Measurements from ENCODE around the gene PAM. TPM values are rescaled to one million over a fixed set of nuclear protein-coding genes. Genes with fewer than 3 reads are reported as not detected.
A peak's percentile ranks its signal among the peaks of the same experiment; 100 is the strongest.

The PAM gene
- total RNA-seq, 1 experiment from 2014 or later: 257 TPM

DNA sequence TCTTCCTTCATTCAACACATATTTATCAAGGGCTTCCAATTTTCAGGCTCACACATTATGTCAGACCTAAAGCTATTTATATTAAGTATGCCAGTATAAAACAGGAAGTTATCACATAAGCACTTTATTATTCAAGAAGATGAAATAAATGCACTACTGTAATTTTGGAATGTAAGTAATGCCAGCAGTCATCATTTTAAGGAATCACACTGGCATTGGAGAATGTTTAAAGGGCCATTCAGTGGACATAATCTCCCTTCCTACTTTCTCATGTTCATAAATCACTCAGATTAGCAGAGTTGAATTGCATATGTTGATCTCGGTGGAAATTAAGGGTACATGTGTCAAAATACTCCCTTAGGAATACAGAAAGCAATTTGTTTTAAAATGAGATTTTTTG is 200.4 kb downstream of the PAM start:
- no peaks in the 10 kb centered on the region for H3K9me3 ChIP-seq (ENCODE audit: control insufficient read depth in 1 of 2, insufficient read depth in 1 of 2, low read depth in 1 of 2, low read length in 2 of 2)
- H3K36me3 ChIP-seq (ENCODE audit: control insufficient read depth in 1 of 2, insufficient read depth in 2 of 2, low read length in 2 of 2): peaks cover 7 to 16% of the 10 kb centered on the region in 2 experiments; a peak in 2 of 4 replicates
- peak overlapping the region; percentile 94; the same call in 1 of the 2 replicates for H3K27ac ChIP-seq (ENCODE audit: low read depth, low read length)
- ChIA-PET RAD21 (ENCODE audit: low non-redundant PET in 1 of 2, low total read pairs in 2 of 2, uncharacterized antibody in 2 of 2, unreplicated experiment in 2 of 2) (no interaction called here), POLR2A (no interaction called here), CTCF (no interaction called here)
- no peak overlapping the region for H3K4me3 ChIP-seq (replicated peaks in 1 of 2; ENCODE audit: low read depth in 1 of 2, low read length in 2 of 2)
- H3K4me2 ChIP-seq (ENCODE audit: low read length): peak overlapping the region; percentile 2; the same call in 1 of the 2 replicates
- DNase-seq (ENCODE audit: low read depth, low spot score) (no peak), ATAC-seq (no peak)
- no peaks in the 10 kb centered on the region for H3K27me3 ChIP-seq (ENCODE audit: insufficient read depth, low read length)
- no peaks in the 10 kb centered on the region for H3K9me2 ChIP-seq (ENCODE audit: insufficient read depth)
- TF ChIP-seq, protein P1, sequence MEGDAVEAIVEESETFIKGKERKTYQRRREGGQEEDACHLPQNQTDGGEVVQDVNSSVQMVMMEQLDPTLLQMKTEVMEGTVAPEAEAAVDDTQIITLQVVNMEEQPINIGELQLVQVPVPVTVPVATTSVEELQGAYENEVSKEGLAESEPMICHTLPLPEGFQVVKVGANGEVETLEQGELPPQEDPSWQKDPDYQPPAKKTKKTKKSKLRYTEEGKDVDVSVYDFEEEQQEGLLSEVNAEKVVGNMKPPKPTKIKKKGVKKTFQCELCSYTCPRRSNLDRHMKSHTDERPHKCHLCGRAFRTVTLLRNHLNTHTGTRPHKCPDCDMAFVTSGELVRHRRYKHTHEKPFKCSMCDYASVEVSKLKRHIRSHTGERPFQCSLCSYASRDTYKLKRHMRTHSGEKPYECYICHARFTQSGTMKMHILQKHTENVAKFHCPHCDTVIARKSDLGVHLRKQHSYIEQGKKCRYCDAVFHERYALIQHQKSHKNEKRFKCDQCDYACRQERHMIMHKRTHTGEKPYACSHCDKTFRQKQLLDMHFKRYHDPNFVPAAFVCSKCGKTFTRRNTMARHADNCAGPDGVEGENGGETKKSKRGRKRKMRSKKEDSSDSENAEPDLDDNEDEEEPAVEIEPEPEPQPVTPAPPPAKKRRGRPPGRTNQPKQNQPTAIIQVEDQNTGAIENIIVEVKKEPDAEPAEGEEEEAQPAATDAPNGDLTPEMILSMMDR (IDR thresholded peaks at IDR 0.05 in 2 of 3, conservative IDR thresholded peaks at IDR 0.05 in 1 of 3; ENCODE audit: borderline replicate concordance in 1 of 3, insufficient read depth in 1 of 3, low read depth in 2 of 3, low read length in 2 of 3): no peak
- TF ChIP-seq EZH2phosphoT487 (IDR thresholded peaks at IDR 0.05; ENCODE audit: borderline replicate concordance): no peak
- no peak for TF ChIP-seq ZNF274 (IDR thresholded peaks at IDR 0.05; ENCODE audit: low read depth, low read length)
- no peak for TF ChIP-seq FOSL1 (IDR thresholded peaks at IDR 0.05; ENCODE audit: low read depth)
- TF ChIP-seq SRF (IDR thresholded peaks at IDR 0.05; ENCODE audit: low read depth): no peak
- TF ChIP-seq, protein P2, sequence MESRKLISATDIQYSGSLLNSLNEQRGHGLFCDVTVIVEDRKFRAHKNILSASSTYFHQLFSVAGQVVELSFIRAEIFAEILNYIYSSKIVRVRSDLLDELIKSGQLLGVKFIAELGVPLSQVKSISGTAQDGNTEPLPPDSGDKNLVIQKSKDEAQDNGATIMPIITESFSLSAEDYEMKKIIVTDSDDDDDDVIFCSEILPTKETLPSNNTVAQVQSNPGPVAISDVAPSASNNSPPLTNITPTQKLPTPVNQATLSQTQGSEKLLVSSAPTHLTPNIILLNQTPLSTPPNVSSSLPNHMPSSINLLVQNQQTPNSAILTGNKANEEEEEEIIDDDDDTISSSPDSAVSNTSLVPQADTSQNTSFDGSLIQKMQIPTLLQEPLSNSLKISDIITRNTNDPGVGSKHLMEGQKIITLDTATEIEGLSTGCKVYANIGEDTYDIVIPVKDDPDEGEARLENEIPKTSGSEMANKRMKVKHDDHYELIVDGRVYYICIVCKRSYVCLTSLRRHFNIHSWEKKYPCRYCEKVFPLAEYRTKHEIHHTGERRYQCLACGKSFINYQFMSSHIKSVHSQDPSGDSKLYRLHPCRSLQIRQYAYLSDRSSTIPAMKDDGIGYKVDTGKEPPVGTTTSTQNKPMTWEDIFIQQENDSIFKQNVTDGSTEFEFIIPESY (IDR thresholded peaks at IDR 0.05; ENCODE audit: extremely low read depth, insufficient replicate concordance, low read length): no peak
- no peak for TF ChIP-seq SP1 (IDR thresholded peaks at IDR 0.05; ENCODE audit: low read depth)
- TF ChIP-seq, protein P3, sequence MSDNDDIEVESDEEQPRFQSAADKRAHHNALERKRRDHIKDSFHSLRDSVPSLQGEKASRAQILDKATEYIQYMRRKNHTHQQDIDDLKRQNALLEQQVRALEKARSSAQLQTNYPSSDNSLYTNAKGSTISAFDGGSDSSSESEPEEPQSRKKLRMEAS (IDR thresholded peaks at IDR 0.05): no peak
- TF ChIP-seq ZFX (IDR thresholded peaks at IDR 0.05): no peak
- no peak for TF ChIP-seq EGR1 (IDR thresholded peaks at IDR 0.05; ENCODE audit: low read depth)
- TF ChIP-seq POLR2AphosphoS5 (IDR thresholded peaks at IDR 0.05; ENCODE audit: low read depth, low read length): no peak
- no peak for TF ChIP-seq JUND (IDR thresholded peaks at IDR 0.05)
- no peak for TF ChIP-seq SIN3A (IDR thresholded peaks at IDR 0.05; ENCODE audit: low read depth)
- peaks cover 47 to 57% of the 10 kb centered on the region in 2 experiments for H3K4me1 ChIP-seq (ENCODE audit: control insufficient read depth in 1 of 2, insufficient read depth in 2 of 2, low read length in 2 of 2)
- H3K79me2 ChIP-seq (ENCODE audit: insufficient read depth, low read length): no peaks in the 10 kb centered on the region
- no TSS peak for BruUV-seq (replicated peaks)
- H3K9ac ChIP-seq (ENCODE audit: low read length): no peak overlapping the region
- H2AFZ ChIP-seq (ENCODE audit: low read depth, low read length, poor library complexity, severe bottlenecking): no peak overlapping the region
- H4K20me1 ChIP-seq (ENCODE audit: insufficient read depth): no peaks in the 10 kb centered on the region
- intact Hi-C loops (cut with micrococcal nuclease): loop anchor here (5.0 kb wide), 2 partner anchors 38 to 88 kb away; no protein-coding TSS in a partner anchor
